HepG2 (cell line): ENCODE measurements around the gene OARD1. TPM values are rescaled to one million over a fixed set of nuclear protein-coding genes. Genes with fewer than 3 reads are reported as not detected.
A peak's percentile ranks its signal among the peaks of the same experiment; 100 is the strongest.

ENCODE experiments used
- ARID4A ChIP-seq: sonication (generic); formaldehyde crosslinking; IDR thresholded peaks from 2 replicates; pipeline ENCODE4 v1.5.0; 2020; ENCODE audit warnings: mild to moderate bottlenecking, missing genetic modification reagents, borderline replicate concordance
- ARNT ChIP-seq: fragments of 450-650 bp; IDR thresholded peaks from 2 replicates; pipeline ENCODE4 v1.6.1; 2017
- ATF1 ChIP-seq: IDR thresholded peaks from 2 replicates; pipeline ENCODE4 v1.6.1; 2016; ENCODE audit warnings: mild to moderate bottlenecking, control low read depth
- EHMT2 ChIP-seq: fragments of 200-600 bp; sonication (generic); IDR thresholded peaks from 2 replicates; pipeline ENCODE4 v1.7.0; 2017; ENCODE audit warnings: antibody characterized with exemption, low read depth, low read length, borderline replicate concordance
- GABPB1 ChIP-seq: IDR thresholded peaks from 2 replicates; pipeline ENCODE4 v1.6.1; 2016; ENCODE audit warnings: mild to moderate bottlenecking, missing genetic modification reagents, moderate library complexity, missing compliant biosample characterization
- GMEB1 ChIP-seq: sonication (generic); formaldehyde crosslinking; IDR thresholded peaks from 2 replicates; pipeline ENCODE4 v1.5.1; 2020; ENCODE audit warnings: missing genetic modification reagents, mild to moderate bottlenecking, borderline replicate concordance
- HNF4A ChIP-seq: sonication (generic); formaldehyde crosslinking; IDR thresholded peaks from 2 replicates; pipeline ENCODE4 v1.4.0; 2020; ENCODE audit warnings: missing genetic modification reagents
- KDM5A ChIP-seq: fragments of 200-600 bp; sonication (generic); IDR thresholded peaks from 2 replicates; pipeline ENCODE4 v1.7.0; 2018; ENCODE audit warnings: antibody characterized with exemption, mild to moderate bottlenecking, low read length, borderline replicate concordance
- KLF13 ChIP-seq: sonication (generic); formaldehyde crosslinking; IDR thresholded peaks from 2 replicates; pipeline ENCODE4 v1.4.0; 2020; ENCODE audit warnings: mild to moderate bottlenecking, missing genetic modification reagents
- NFE2 ChIP-seq: sonication (generic); formaldehyde crosslinking; IDR thresholded peaks from 2 replicates; pipeline ENCODE4 v1.4.0; 2020; ENCODE audit warnings: missing genetic modification reagents
- NR1H2 ChIP-seq: sonication (generic); formaldehyde crosslinking; IDR thresholded peaks from 2 replicates; pipeline ENCODE4 v1.8.1; 2022; ENCODE audit warnings: low read depth, missing genetic modification reagents, borderline replicate concordance
- TEAD2 ChIP-seq: sonication (generic); formaldehyde crosslinking; IDR thresholded peaks from 2 replicates; pipeline ENCODE4 v1.9.0; 2021; ENCODE audit warnings: missing genetic modification reagents
- ZBTB14 ChIP-seq: sonication (generic); formaldehyde crosslinking; IDR thresholded peaks from 2 replicates; pipeline ENCODE4 v1.4.0; 2020; ENCODE audit warnings: missing genetic modification reagents
- ZBTB20 ChIP-seq: sonication (generic); formaldehyde crosslinking; IDR thresholded peaks from 2 replicates; pipeline ENCODE4 v1.8.1; 2023; ENCODE audit warnings: missing genetic modification reagents, low read depth, mild to moderate bottlenecking, borderline replicate concordance
- ZFP82 ChIP-seq: sonication (generic); formaldehyde crosslinking; IDR thresholded peaks from 2 replicates; pipeline ENCODE4 v1.5.1; 2020; ENCODE audit warnings: mild to moderate bottlenecking, missing genetic modification reagents, borderline replicate concordance
- ZNF644 ChIP-seq: IDR thresholded peaks from 2 replicates; pipeline ENCODE4 v1.6.1; 2016; ENCODE audit warnings: low read depth
- ZNF720 ChIP-seq: sonication (generic); formaldehyde crosslinking; IDR thresholded peaks from 2 replicates; pipeline ENCODE4 v1.4.0; 2020; ENCODE audit warnings: missing genetic modification reagents
- ZXDC ChIP-seq: sonication (generic); formaldehyde crosslinking; IDR thresholded peaks from 2 replicates; pipeline ENCODE4 v1.5.0; 2020; ENCODE audit warnings: mild to moderate bottlenecking, missing genetic modification reagents
- polyA plus RNA-seq, 8 experiments: library from polyadenylated mRNA; depleted of rRNA in 3 of 8; stranded (reverse) in 7 of 8; unstranded in 1 of 8; fragments of >200 nt; fragmentation: Illumina TruSeq in 4 of 8; extraction: Trizol in 4 of 8; gene quantifications; 2 replicates each; pipeline versions ENCODE4 v1.2.1 to v1.2.3, GENCODE V29; 2011 to 2016; ENCODE audit warnings: low read depth in 4 of 8, missing spikeins in 1 of 8, mixed read lengths in 1 of 8; ENCODE audit not compliant: insufficient read depth in 1 of 8
- total RNA-seq, 5 experiments: library from RNA; depleted of rRNA; stranded (reverse); fragments of >200 nt; fragmentation: Illumina TruSeq; extraction: Trizol; gene quantifications; 2 replicates each; pipeline ENCODE4 v1.2.3, GENCODE V29; 2016; ENCODE audit warnings: low read depth in 1 of 5

The OARD1 gene
- total and polyA plus RNA-seq, 2 of the 13 experiments (the other 11 are each of a cell fraction or from before 2014, with no cell fraction given), result 18.4 to 49.0 TPM

- no peak; the same call in 1 of the 2 replicates for TF ChIP-seq ZBTB14 (CRISPR knock-in tag)
- no peak for TF ChIP-seq ZNF644 (CRISPR knock-in tag)
- no peak for TF ChIP-seq ZNF720 (CRISPR knock-in tag)
- TF ChIP-seq GABPB1 (CRISPR knock-in tag), result peak; percentile 96
- 0 out of 2 replicates have a peak, but pooled peaks have one; percentile 2 for TF ChIP-seq HNF4A (CRISPR knock-in tag)
- 0 out of 2 replicates have a peak, but pooled peaks have one; percentile 22 for TF ChIP-seq ZFP82 (CRISPR knock-in tag)
- TF ChIP-seq ZXDC (CRISPR knock-in tag), result no peak
- no peak for TF ChIP-seq NFE2 (CRISPR knock-in tag)
- TF ChIP-seq ATF1, result peak; percentile 56; the same call in 1 of the 2 replicates
- no peak for TF ChIP-seq ARNT
- TF ChIP-seq EHMT2, result no peak
- peak; percentile 88; the same call in 1 of the 2 replicates for TF ChIP-seq NR1H2 (CRISPR knock-in tag)
- TF ChIP-seq KDM5A, result peak; percentile 85; the same call in 1 of the 2 replicates
- peak; percentile 71; the same call in 1 of the 2 replicates for TF ChIP-seq KLF13 (CRISPR knock-in tag)
- TF ChIP-seq ZBTB20 (CRISPR knock-in tag), result peak; percentile 94
- peak; percentile 84 for TF ChIP-seq GMEB1
- TF ChIP-seq TEAD2 (CRISPR knock-in tag), result 0 out of 2 replicates have a peak, but pooled peaks have one; percentile 9
- peak; percentile 86 for TF ChIP-seq ARID4A (CRISPR knock-in tag)
Observed at GRCh38 chr6:41071923-41072835, at the start of gene OARD1 (continued).
